ENCODE measurements around the gene H1-8.

Gene H1-8

GRCh38 chr3:129581623-129582022 lies 38.6 kb downstream of the H1-8 start:
- H3K4me3 ChIP-seq (ENCODE audit: severe bottlenecking) = no peak overlapping the region
- no peak overlapping the region for H3K27ac ChIP-seq (ENCODE audit: poor library complexity, severe bottlenecking)
- H3K9me3 ChIP-seq (ENCODE audit: severe bottlenecking) = no peaks in the 10 kb centered on the region
- H3K36me3 ChIP-seq (ENCODE audit: low read depth) = no peaks in the 10 kb centered on the region
- TF ChIP-seq CTCF (IDR thresholded peaks at IDR 0.05; ENCODE audit: poor library complexity, severe bottlenecking) = no peak
- ATAC-seq (ENCODE audit: low read depth) = no peak
- DNase-seq (ENCODE audit: low spot score) = no peak
- no peaks in the 10 kb centered on the region for H3K27me3 ChIP-seq (ENCODE audit: insufficient read depth, poor library complexity, severe bottlenecking)
- H3K4me1 ChIP-seq (ENCODE audit: insufficient read depth, poor library complexity, severe bottlenecking) = no peaks in the 10 kb centered on the region

GRCh38 chr3:129582799-129583198 lies 39.8 kb downstream of the H1-8 start:
- no peaks in the 10 kb centered on the region for H3K27me3 ChIP-seq (ENCODE audit: insufficient read depth, poor library complexity, severe bottlenecking)
- no peak for DNase-seq (ENCODE audit: low spot score)
- H3K9me3 ChIP-seq (ENCODE audit: severe bottlenecking) = no peaks in the 10 kb centered on the region
- no peak overlapping the region for H3K4me3 ChIP-seq (ENCODE audit: severe bottlenecking)
- no peak overlapping the region for H3K27ac ChIP-seq (ENCODE audit: poor library complexity, severe bottlenecking)
- peaks cover 6% of the 10 kb centered on the region for H3K4me1 ChIP-seq (ENCODE audit: insufficient read depth, poor library complexity, severe bottlenecking)
- H3K36me3 ChIP-seq (ENCODE audit: low read depth) = no peaks in the 10 kb centered on the region
- ATAC-seq (ENCODE audit: low read depth) = no peak
- TF ChIP-seq CTCF (IDR thresholded peaks at IDR 0.05; ENCODE audit: poor library complexity, severe bottlenecking) = no peak

GRCh38 chr3:129583289-129583688 lies 40.3 kb downstream of the H1-8 start:
- Histone ChIP-seq H3K4me3 (ENCODE audit: severe bottlenecking) (no peak overlapping the region), H3K9me3 (ENCODE audit: severe bottlenecking) (no peaks in the 10 kb centered on the region), H3K4me1 (ENCODE audit: insufficient read depth, poor library complexity, severe bottlenecking) (peaks cover 7% of the 10 kb centered on the region), H3K27ac (ENCODE audit: poor library complexity, severe bottlenecking) (no peak overlapping the region), H3K27me3 (ENCODE audit: insufficient read depth, poor library complexity, severe bottlenecking) (no peaks in the 10 kb centered on the region), H3K36me3 (ENCODE audit: low read depth) (no peaks in the 10 kb centered on the region)
- no peak for TF ChIP-seq CTCF (IDR thresholded peaks at IDR 0.05; ENCODE audit: poor library complexity, severe bottlenecking)
- DNase-seq (ENCODE audit: low spot score) (no peak), ATAC-seq (ENCODE audit: low read depth) (no peak)

- ATAC-seq (ENCODE audit: low read depth) (no peak), DNase-seq (ENCODE audit: low spot score) (no peak)
- no peak for TF ChIP-seq CTCF (IDR thresholded peaks at IDR 0.05; ENCODE audit: poor library complexity, severe bottlenecking)
- Histone ChIP-seq H3K27me3 (ENCODE audit: insufficient read depth, poor library complexity, severe bottlenecking) (no peaks in the 10 kb centered on the region), H3K4me3 (ENCODE audit: severe bottlenecking) (no peak overlapping the region), H3K9me3 (ENCODE audit: severe bottlenecking) (no peaks in the 10 kb centered on the region), H3K4me1 (ENCODE audit: insufficient read depth, poor library complexity, severe bottlenecking) (peaks cover 7% of the 10 kb centered on the region), H3K36me3 (ENCODE audit: low read depth) (no peaks in the 10 kb centered on the region), H3K27ac (ENCODE audit: poor library complexity, severe bottlenecking) (no peak overlapping the region)
Measured at GRCh38 chr3:129584631-129585030, 41.7 kb downstream of the H1-8 start.

- Histone ChIP-seq H3K4me3 (ENCODE audit: severe bottlenecking) (no peak overlapping the region), H3K36me3 (ENCODE audit: low read depth) (no peaks in the 10 kb centered on the region), H3K27me3 (ENCODE audit: insufficient read depth, poor library complexity, severe bottlenecking) (no peaks in the 10 kb centered on the region), H3K27ac (ENCODE audit: poor library complexity, severe bottlenecking) (no peak overlapping the region), H3K9me3 (ENCODE audit: severe bottlenecking) (no peaks in the 10 kb centered on the region), H3K4me1 (ENCODE audit: insufficient read depth, poor library complexity, severe bottlenecking) (peaks cover 7% of the 10 kb centered on the region)
- ATAC-seq (ENCODE audit: low read depth) (no peak), DNase-seq (ENCODE audit: low spot score) (no peak)
- no peak for TF ChIP-seq CTCF (IDR thresholded peaks at IDR 0.05; ENCODE audit: poor library complexity, severe bottlenecking)
Measured at GRCh38 chr3:129585949-129586657, 43.1 kb downstream of the H1-8 start.

All from RWPE2 (cell line).